ENCODE measurements around the gene CDCA5. TPM values are rescaled to one million over a fixed set of nuclear protein-coding genes. Genes with fewer than 3 reads are reported as not detected.

CDCA5 gene, protein sequence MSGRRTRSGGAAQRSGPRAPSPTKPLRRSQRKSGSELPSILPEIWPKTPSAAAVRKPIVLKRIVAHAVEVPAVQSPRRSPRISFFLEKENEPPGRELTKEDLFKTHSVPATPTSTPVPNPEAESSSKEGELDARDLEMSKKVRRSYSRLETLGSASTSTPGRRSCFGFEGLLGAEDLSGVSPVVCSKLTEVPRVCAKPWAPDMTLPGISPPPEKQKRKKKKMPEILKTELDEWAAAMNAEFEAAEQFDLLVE
- total RNA-seq: 7.4 and 15.5 TPM in 2 replicates

DNA sequence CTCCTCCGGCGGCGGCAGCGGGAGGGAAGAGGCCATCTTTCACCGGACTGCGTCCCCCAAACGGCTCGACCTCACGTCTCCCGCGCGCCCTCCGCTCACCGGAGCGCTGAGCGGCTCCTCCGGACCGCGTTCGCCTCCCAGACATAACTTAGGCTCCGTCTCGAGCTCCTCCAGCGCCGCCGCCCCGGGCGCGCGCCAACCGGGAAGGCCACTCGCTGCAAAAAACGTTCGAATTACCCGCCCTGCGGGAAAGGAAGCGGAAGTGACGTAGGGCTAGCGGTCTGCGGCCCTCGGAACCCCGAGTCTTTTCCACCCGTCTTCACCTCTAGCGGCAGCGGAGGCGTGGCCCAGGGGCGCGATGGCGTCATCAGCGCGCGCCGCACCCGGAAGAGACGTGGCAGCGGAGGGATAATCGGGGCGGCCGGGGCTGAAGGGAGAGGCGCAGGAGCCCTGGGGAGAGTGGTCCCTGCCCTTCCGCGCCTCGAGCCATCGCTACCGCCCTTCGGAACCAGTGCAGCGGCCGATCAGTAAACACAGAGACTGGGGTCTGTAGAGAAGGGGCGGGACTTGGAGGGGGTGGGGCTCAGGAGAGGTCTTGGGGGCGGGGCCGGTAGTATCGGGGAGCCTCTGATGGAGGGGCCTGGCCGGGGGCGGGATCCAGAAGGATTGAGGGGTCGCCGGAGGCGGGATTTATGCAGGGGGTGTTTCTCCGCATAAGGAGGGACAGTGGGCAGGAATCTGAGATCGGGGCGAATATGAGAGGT, at the start of gene CDCA5, which contains the start of gene ZFPL1:
CDCA5 (minus strand) TSS at position 207 of the 764 bp plus-strand sequence; CDS start at position 145, 62 bp downstream.
ZFPL1 (plus strand) TSS at position 389 of the 764 bp plus-strand sequence. CDS start 477 bp downstream, outside the sequence.
- DNase-seq (ENCODE audit: low read depth): peak; percentile 96
- no peak for TF ChIP-seq CTCF (IDR thresholded peaks at IDR 0.05; ENCODE audit: insufficient read depth, low read depth, low read length)

GRCh38 chr11:65132988-65133700, 49.3 kb upstream of the CDCA5 start:
- no peak for TF ChIP-seq CTCF (IDR thresholded peaks at IDR 0.05; ENCODE audit: insufficient read depth, low read depth, low read length)
- H3K4me3 ChIP-seq (ENCODE audit: low read depth, low read length): peak overlapping the region; percentile 90
- DNase-seq (ENCODE audit: low read depth): no peak

More for the DNA sequence above, at the start of gene CDCA5, which contains the start of gene ZFPL1:
- peak within 1 kb of the TSS; percentile 83 for H3K4me3 ChIP-seq (ENCODE audit: low read depth, low read length)

GRCh38 chr11:65132238-65132987, 48.6 kb upstream of the CDCA5 start:
- no peak for DNase-seq (ENCODE audit: low read depth)
- H3K4me3 ChIP-seq (ENCODE audit: low read depth, low read length): no peak overlapping the region
- no peak for TF ChIP-seq CTCF (IDR thresholded peaks at IDR 0.05; ENCODE audit: insufficient read depth, low read depth, low read length)

DNA sequence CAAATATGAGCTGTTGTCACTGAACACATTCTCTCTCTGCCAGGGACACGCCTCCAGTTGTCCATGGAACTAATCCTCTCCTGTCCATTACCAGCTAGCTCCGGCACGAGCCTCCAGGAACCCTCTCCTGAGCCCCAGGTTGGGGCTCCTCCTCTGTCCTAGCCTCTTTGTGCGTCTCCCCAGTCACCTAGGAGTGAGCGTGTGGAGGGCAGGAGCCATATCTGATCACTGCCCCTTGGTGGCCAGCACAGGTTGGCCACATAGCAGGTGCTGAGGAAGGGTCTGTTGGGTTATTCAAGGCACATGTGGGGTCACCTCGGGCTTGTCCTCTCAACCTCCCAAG, 48.0 kb upstream of the CDCA5 start:
- TF ChIP-seq CTCF (IDR thresholded peaks at IDR 0.05; ENCODE audit: insufficient read depth, low read depth, low read length): no peak
- DNase-seq (ENCODE audit: low read depth): no peak
- no peak overlapping the region for H3K4me3 ChIP-seq (ENCODE audit: low read depth, low read length)

GRCh38 chr11:65131417-65131776, 47.6 kb upstream of the CDCA5 start:
- no peak for TF ChIP-seq CTCF (IDR thresholded peaks at IDR 0.05; ENCODE audit: insufficient read depth, low read depth, low read length)
- no peak overlapping the region for H3K4me3 ChIP-seq (ENCODE audit: low read depth, low read length)
- no peak for DNase-seq (ENCODE audit: low read depth)

All from fibroblast of villous mesenchyme (primary cell).